IPS-NIHi11 (cell line): ENCODE results near the gene RBM39.
"Not testable (repeated sequence)": the region's sequence is repeated elsewhere in the genome, so short reads cannot be mapped to it uniquely, and the experiment has no call there.

Source experiments
- DNase-seq: peaks from one replicate; pipeline ENCODE4 v3.0.0; 2012; ENCODE audit warnings: mixed read lengths, low spot score

Gene RBM39

GRCh38 chr20:35741892-35742740 lies at the start of gene RBM39:
Gene RBM39, minus strand, starts transcription at chr20:35742260. Its CDS starts 1,386 bp downstream, at chr20:35740874.
- peak; percentile 95 for DNase-seq

GRCh38 chr20:35791821-35792220 lies 49.8 kb upstream of the RBM39 start:
- no peak for DNase-seq

GRCh38 chr20:35791097-35791496 lies 49.0 kb upstream of the RBM39 start:
- no peak for DNase-seq

GRCh38 chr20:35788796-35789195 lies 46.7 kb upstream of the RBM39 start:
- no peak for DNase-seq

GRCh38 chr20:35785541-35785940 lies 43.5 kb upstream of the RBM39 start:
- DNase-seq, result not testable (repeated sequence)

GRCh38 chr20:35783811-35784210 lies 41.8 kb upstream of the RBM39 start:
- DNase-seq, result not testable (repeated sequence)

- DNase-seq, result no peak
These were observed 34.5 kb upstream of the RBM39 start for GRCh38 chr20:35776513-35777101.

- DNase-seq, result no peak
These were observed 32.3 kb upstream of the RBM39 start for GRCh38 chr20:35774391-35774790.

GRCh38 chr20:35773154-35773751 lies 31.2 kb upstream of the RBM39 start:
- no peak for DNase-seq

GRCh38 chr20:35772563-35773058 lies 30.6 kb upstream of the RBM39 start:
- no peak for DNase-seq

- DNase-seq, result peak; percentile 96
These were observed 29.9 kb upstream of the RBM39 start, which contains the start of gene PHF20 for GRCh38 chr20:35771689-35772562. Gene PHF20, plus strand, starts transcription at chr20:35772015. Its CDS starts 29,508 bp downstream, at chr20:35801523.

- DNase-seq, result no peak
These were observed 29.3 kb upstream of the RBM39 start for GRCh38 chr20:35771367-35771688.

- peak; percentile 92 for DNase-seq
These were observed 26.9 kb upstream of the RBM39 start for GRCh38 chr20:35768731-35769664.

- DNase-seq, result no peak
These were observed 25.8 kb upstream of the RBM39 start for GRCh38 chr20:35767683-35768481.

- DNase-seq, result no peak
These were observed 24.8 kb upstream of the RBM39 start for GRCh38 chr20:35766843-35767242.

- not testable (repeated sequence) for DNase-seq
These were observed 22.9 kb upstream of the RBM39 start for GRCh38 chr20:35764936-35765335.

- no peak for DNase-seq
These were observed 20.4 kb upstream of the RBM39 start for GRCh38 chr20:35762461-35762860.

- not testable (repeated sequence) for DNase-seq
These were observed 19.5 kb upstream of the RBM39 start for GRCh38 chr20:35761548-35761947.

GRCh38 chr20:35757098-35757705 lies 15.1 kb upstream of the RBM39 start:
- DNase-seq, result no peak
